ENCODE measurements around the gene GCSAML. TPM values are rescaled to one million over a fixed set of nuclear protein-coding genes. Genes with fewer than 3 reads are reported as not detected.

Gene GCSAML
- total RNA-seq, 2 experiments from 2014 or later = 3.1 to 3.5 TPM

Other genes with a start within 250 kb of the GCSAML start
- 10 to 100 TPM; 27.2 to 30.9 TPM for gene ZNF496, start 217.3 kb upstream of the GCSAML start, total RNA-seq
- gene NLRP3, start 133.0 kb upstream of the GCSAML start, total RNA-seq = 1 to 10 TPM; 8.5 to 9.1 TPM
- not detected for gene OR2B11, start 91.0 kb upstream of the GCSAML start, total RNA-seq
- under 1 TPM in 1 of 2 experiments, not detected in 1; 0.04 TPM for gene OR2C3, start 12.7 kb upstream of the GCSAML start, total RNA-seq
- gene OR2G2, start 39.2 kb downstream of the GCSAML start, total RNA-seq = not detected
- not detected for gene OR2G3, start 56.5 kb downstream of the GCSAML start, total RNA-seq
- gene OR13G1, start 130.6 kb downstream of the GCSAML start, total RNA-seq = not detected
- gene OR6F1, start 167.5 kb downstream of the GCSAML start, total RNA-seq = not detected
- not detected for gene OR14K1, start 189.5 kb downstream of the GCSAML start, total RNA-seq
- not detected for gene OR14A2, start 199.0 kb downstream of the GCSAML start, total RNA-seq
- gene OR1C1, start 211.4 kb downstream of the GCSAML start, total RNA-seq = not detected

Measured in activated naive CD8-positive, alpha-beta T cell treated with anti-CD3 and anti-CD28 coated beads for 36 hours (primary cell).